IMR-90 (cell line): ENCODE data around the gene QRFP. TPM values are rescaled to one million over a fixed set of nuclear protein-coding genes. Genes with fewer than 3 reads are reported as not detected.

ENCODE experiments used
- ATAC-seq: fragments of 200-7000 bp; cut with Tn5 transposase; 2 replicates; pipeline ENCODE4 v1.9.1; 2020; ENCODE audit warnings: low read depth, mild to moderate bottlenecking, moderate library complexity
- BruUV-seq: library from RNA; stranded (reverse); fragments of 400-500 nt; replicated peaks from 2 replicates; lab custom pipeline; 2021; lab: Mats Ljungman, UMichigan
- CTCF ChIA-PET: fragments of 300-600 bp; formaldehyde crosslinking; extraction: SDS; loops from one replicate; lab custom pipeline; 2021; ENCODE audit warnings: antibody characterized with exemption; lab: Yijun Ruan, JAX
- POLR2A ChIA-PET: fragments of 300-600 bp; sonication (Branson Sonifier 250); formaldehyde crosslinking; loops from one replicate; lab custom pipeline; 2022; ENCODE audit warnings: antibody characterized with exemption; ENCODE audit not compliant: unreplicated experiment; lab: Charles Lee
- DNase-seq: peaks from one replicate; pipeline ENCODE4 v3.0.0; 2013
- H2AFZ ChIP-seq: replicated peaks from 2 replicates; pipeline ENCODE3; 2013; ENCODE audit warnings: low read length, mild to moderate bottlenecking; ENCODE audit not compliant: poor library complexity
- H2AK5ac ChIP-seq: 2 replicates; pipeline ENCODE4 v1.6.1; 2013; ENCODE audit warnings: low read depth, low read length, inconsistent platforms
- H2AK9ac ChIP-seq: replicated peaks from 2 replicates; pipeline ENCODE3; 2013; ENCODE audit warnings: mild to moderate bottlenecking, low read depth, low read length, moderate library complexity; ENCODE audit not compliant: poor library complexity
- H2BK120ac ChIP-seq: 2 replicates; pipeline ENCODE4 v1.6.1; 2013; ENCODE audit warnings: low read depth, low read length, inconsistent platforms
- H2BK15ac ChIP-seq: 3 replicates; pipeline ENCODE4 v1.6.1; 2013; ENCODE audit warnings: low read depth, low read length, inconsistent platforms
- H2BK20ac ChIP-seq: 2 replicates; pipeline ENCODE4 v1.6.1; 2013; ENCODE audit warnings: low read depth, mild to moderate bottlenecking, inconsistent platforms, low read length, moderate library complexity
- H2BK5ac ChIP-seq: 2 replicates; pipeline ENCODE4 v1.6.1; 2013; ENCODE audit warnings: mild to moderate bottlenecking, low read depth, low read length, inconsistent platforms; ENCODE audit not compliant: poor library complexity, severe bottlenecking
- H3K14ac ChIP-seq: replicated peaks from 2 replicates; pipeline ENCODE4 v1.6.1; 2013; ENCODE audit warnings: low read depth, low read length, inconsistent platforms
- H3K18ac ChIP-seq: 2 replicates; pipeline ENCODE4 v1.6.1; 2013; ENCODE audit warnings: low read depth, low read length, control low read depth
- H3K23ac ChIP-seq: 2 replicates; pipeline ENCODE4 v1.6.1; 2013; ENCODE audit warnings: low read depth, low read length, inconsistent platforms
- H3K27ac ChIP-seq: 2 replicates; pipeline ENCODE4 v1.5.1; 2013; ENCODE audit warnings: mild to moderate bottlenecking, control low read depth, low read length; ENCODE audit not compliant: insufficient read depth
- H3K27me3 ChIP-seq: 2 replicates; pipeline ENCODE4 v1.6.1; 2013; ENCODE audit warnings: low read length; ENCODE audit not compliant: control insufficient read depth, insufficient read depth
- H3K36me3 ChIP-seq: 2 replicates; pipeline ENCODE4 v1.6.1; 2013; ENCODE audit warnings: low read length, mixed read lengths; ENCODE audit not compliant: control insufficient read depth, insufficient read depth
- H3K4ac ChIP-seq: 2 replicates; pipeline ENCODE4 v1.6.1; 2013; ENCODE audit warnings: low read depth, low read length, inconsistent platforms
- H3K4me1 ChIP-seq: 2 replicates; pipeline ENCODE4 v1.6.1; 2013; ENCODE audit warnings: low read length, mixed read lengths; ENCODE audit not compliant: control insufficient read depth, insufficient read depth
- H3K4me2 ChIP-seq: 2 replicates; pipeline ENCODE4 v1.6.1; 2013; ENCODE audit warnings: low read depth, mild to moderate bottlenecking, control low read depth, low read length, moderate library complexity
- H3K4me3 ChIP-seq: 2 replicates; pipeline ENCODE4 v1.5.1; 2013; ENCODE audit warnings: low read depth, mild to moderate bottlenecking, control low read depth, low read length, moderate library complexity; ENCODE audit not compliant: insufficient read depth
- H3K56ac ChIP-seq: 2 replicates; pipeline ENCODE4 v1.6.1; 2013; ENCODE audit warnings: low read length, inconsistent platforms; ENCODE audit not compliant: insufficient read depth; ENCODE audit errors: extremely low read depth
- H3K79me1 ChIP-seq, 2 experiments: 2 replicates each; pipeline ENCODE4 v1.6.1; 2013; ENCODE audit warnings: low read length in 2 of 2, inconsistent platforms in 1 of 2, low read depth in 1 of 2
- H3K9ac ChIP-seq: 2 replicates; pipeline ENCODE4 v1.6.1; 2013; ENCODE audit warnings: low read depth, low read length, control low read depth
- H3K9me1 ChIP-seq: 2 replicates; pipeline ENCODE4 v1.6.1; 2013; ENCODE audit warnings: low read length, inconsistent platforms; ENCODE audit not compliant: insufficient read depth
- H3K9me3 ChIP-seq: 2 replicates; pipeline ENCODE4 v1.6.1; 2013; ENCODE audit warnings: low read length; ENCODE audit not compliant: control insufficient read depth, insufficient read depth
- H4K20me1 ChIP-seq: 2 replicates; pipeline ENCODE4 v1.6.1; 2013; ENCODE audit warnings: low read length, inconsistent platforms; ENCODE audit not compliant: insufficient read depth
- H4K5ac ChIP-seq: 2 replicates; pipeline ENCODE4 v1.6.1; 2013; ENCODE audit warnings: mild to moderate bottlenecking, low read depth, low read length, control low read depth
- H4K8ac ChIP-seq, 2 experiments: 2 replicates each; pipeline ENCODE4 v1.6.1; 2013; ENCODE audit warnings: low read depth in 2 of 2, low read length in 2 of 2, control low read depth in 1 of 2, inconsistent platforms in 1 of 2
- H4K91ac ChIP-seq: 2 replicates; pipeline ENCODE4 v1.6.1; 2013; ENCODE audit warnings: low read depth, low read length, inconsistent platforms; ENCODE audit not compliant: insufficient read depth
- RFX5 ChIP-seq: IDR thresholded peaks from 2 replicates; pipeline ENCODE4 v1.8.0; 2012; ENCODE audit warnings: low read depth, mild to moderate bottlenecking, low read length, moderate library complexity
- SMC3 ChIP-seq: fragments of 150-350 bp; IDR thresholded peaks from 2 replicates; pipeline ENCODE4 v1.6.1; 2016; ENCODE audit warnings: low read depth, mild to moderate bottlenecking, antibody characterized with exemption, low read length, moderate library complexity
- WGBS, 2 experiments: methylation state at CpG; one replicate each; pipeline versions ENCODE4 v1.1.5 to v1.1.7; 2013; ENCODE audit warnings: missing lambda C conversion rate in 2 of 2; ENCODE audit not compliant: insufficient read length in 1 of 2; ENCODE audit errors: extremely low coverage in 2 of 2; 5-methylcytosine and 5-hydroxymethylcytosine counted together
- dilution Hi-C: fragments of 300-500 bp; cut with HindIII; formaldehyde crosslinking; loops from one replicate; pipeline ENCODE4 v1.14.3; 2018; ENCODE audit warnings: low sequenced_read_pairs; ENCODE audit not compliant: unreplicated experiment
- in situ Hi-C: fragments of 300-500 bp; cut with MboI; formaldehyde crosslinking; loops from 3 replicates; pipeline ENCODE4 v1.14.3; 2019; ENCODE audit warnings: low sequenced_read_pairs, inconsistent platforms, mixed read lengths
- intact Hi-C: fragments of 100-400 bp; cut with micrococcal nuclease; formaldehyde crosslinking; loops from 2 replicates; pipeline ENCODE4 v1.10.0; 2022
- polyA plus RNA-seq, 3 experiments: library from polyadenylated mRNA; depleted of rRNA; stranded (reverse); fragments of >200 nt; gene quantifications; 2 replicates each; pipeline ENCODE4 v1.2.3, GENCODE V29; 2012; ENCODE audit warnings: low replicate concordance in 1 of 3
- total RNA-seq: library from RNA; depleted of rRNA; stranded (reverse); fragments of >200 nt; gene quantifications from 2 replicates; pipeline ENCODE4 v1.2.3, GENCODE V29; 2012
- TF ChIP-seq, protein P1 (sequence below): conservative IDR thresholded peaks from 2 replicates; pipeline ENCODE4 v1.5.1; 2012; ENCODE audit warnings: mild to moderate bottlenecking, low read depth, low read length, improper control_type of control experiment

The QRFP gene
- total and polyA plus RNA-seq, 2 of the 4 experiments (the other 2 are of a cell fraction), result not detected

DNA sequence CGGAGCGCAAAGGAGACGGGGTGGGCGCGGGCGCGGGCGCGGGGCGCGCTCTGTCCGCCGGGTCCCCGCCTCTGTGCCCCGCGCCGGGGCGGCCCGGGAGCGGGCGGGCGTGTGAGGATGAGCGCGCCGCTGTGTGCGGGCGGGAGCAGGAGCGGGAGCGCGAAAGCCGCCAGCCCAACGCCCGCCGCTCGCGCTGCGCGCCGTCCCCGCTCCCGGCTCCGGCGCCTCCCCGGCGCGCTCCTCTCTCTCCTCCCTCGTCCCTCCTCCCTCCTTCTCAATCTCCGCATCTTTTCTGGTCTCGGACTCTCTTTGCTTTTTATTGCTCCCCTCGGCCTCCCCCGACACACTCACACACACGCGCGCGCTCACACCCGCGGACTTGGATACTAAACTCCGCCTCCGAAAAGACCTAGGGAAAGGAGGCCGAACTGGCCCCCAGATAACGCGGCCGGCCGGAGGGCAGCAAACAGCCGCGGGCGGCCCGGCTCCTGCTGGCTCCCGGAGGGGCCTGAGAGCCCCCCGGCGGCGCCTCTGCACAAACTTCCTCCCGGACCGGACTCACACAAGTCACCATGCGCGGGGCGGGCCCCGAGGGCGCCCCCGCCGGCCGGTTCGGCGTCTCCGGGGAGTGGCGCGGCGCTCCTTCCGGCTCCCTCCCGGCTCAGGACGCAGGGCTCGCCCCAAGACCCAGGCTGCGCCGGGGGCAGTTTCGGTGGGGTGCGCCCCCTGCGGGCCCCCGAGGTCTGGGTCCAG, 42.2 kb upstream of the QRFP start, which contains the start of gene FIBCD1:
Gene FIBCD1 (minus strand): TSS at position 596 of the 753 bp plus-strand sequence. CDS start 640 bp downstream, outside the sequence.
- Histone ChIP-seq H2BK15ac (no peak within 1 kb of the TSS), H3K9me1 (peaks cover 7% of the 10 kb centered on the region; the same call in 1 of the 2 replicates), H3K23ac (0 out of 2 replicates have a peak within 1 kb of the TSS, but pooled peaks have one; percentile 45), H2BK20ac (no peak within 1 kb of the TSS), H2AK9ac (no peak within 1 kb of the TSS), H3K79me1 (0 out of 4 replicates have a peak, but pooled peaks cover 0 to 3% of the 10 kb centered on the region in 2 experiments), H3K4me2 (peak within 1 kb of the TSS; percentile 84), H3K18ac (no peak within 1 kb of the TSS), H3K4me3 (peak within 1 kb of the TSS; percentile 86), H2AK5ac (no peak within 1 kb of the TSS), H4K91ac (no peak within 1 kb of the TSS), H4K5ac (no peak within 1 kb of the TSS), H2BK5ac (no peak within 1 kb of the TSS), H4K20me1 (peaks cover 6% of the 10 kb centered on the region; the same call in 1 of the 2 replicates), H3K14ac (no peak within 1 kb of the TSS), H3K9me3 (no peaks in the 10 kb centered on the region), H4K8ac (no peak within 1 kb of the TSS), H3K36me3 (no peaks in the 10 kb centered on the region), H3K4me1 (peaks cover 17% of the 10 kb centered on the region), H2AFZ (peak within 1 kb of the TSS; percentile 89), H3K9ac (peak within 1 kb of the TSS; percentile 55), H3K4ac (no peak within 1 kb of the TSS), H2BK120ac (no peak within 1 kb of the TSS; the same call in 1 of the 2 replicates), H3K56ac (no peak within 1 kb of the TSS), H3K27ac (no peak within 1 kb of the TSS; the same call in 1 of the 2 replicates), H3K27me3 (peaks cover 33% of the 10 kb centered on the region)
- intact Hi-C loops, result loop anchor here (5.0 kb wide), 3 partner anchors 47 to 237 kb away; no protein-coding TSS in a partner anchor
- TF ChIP-seq RFX5, result no peak
- TF ChIP-seq SMC3, result no peak
- TF ChIP-seq, protein P1, sequence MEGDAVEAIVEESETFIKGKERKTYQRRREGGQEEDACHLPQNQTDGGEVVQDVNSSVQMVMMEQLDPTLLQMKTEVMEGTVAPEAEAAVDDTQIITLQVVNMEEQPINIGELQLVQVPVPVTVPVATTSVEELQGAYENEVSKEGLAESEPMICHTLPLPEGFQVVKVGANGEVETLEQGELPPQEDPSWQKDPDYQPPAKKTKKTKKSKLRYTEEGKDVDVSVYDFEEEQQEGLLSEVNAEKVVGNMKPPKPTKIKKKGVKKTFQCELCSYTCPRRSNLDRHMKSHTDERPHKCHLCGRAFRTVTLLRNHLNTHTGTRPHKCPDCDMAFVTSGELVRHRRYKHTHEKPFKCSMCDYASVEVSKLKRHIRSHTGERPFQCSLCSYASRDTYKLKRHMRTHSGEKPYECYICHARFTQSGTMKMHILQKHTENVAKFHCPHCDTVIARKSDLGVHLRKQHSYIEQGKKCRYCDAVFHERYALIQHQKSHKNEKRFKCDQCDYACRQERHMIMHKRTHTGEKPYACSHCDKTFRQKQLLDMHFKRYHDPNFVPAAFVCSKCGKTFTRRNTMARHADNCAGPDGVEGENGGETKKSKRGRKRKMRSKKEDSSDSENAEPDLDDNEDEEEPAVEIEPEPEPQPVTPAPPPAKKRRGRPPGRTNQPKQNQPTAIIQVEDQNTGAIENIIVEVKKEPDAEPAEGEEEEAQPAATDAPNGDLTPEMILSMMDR, result peak; percentile 38
- DNase-seq, result peak; percentile 34
- ChIA-PET CTCF (no interaction called here), POLR2A (no interaction called here)
- peak; percentile 53 for ATAC-seq
- no TSS peak for BruUV-seq
- in situ Hi-C loops, result no loop called here
- dilution Hi-C loops, result no loop called here
- 1% methylated on average over 24 of the region's 98 CpGs; no CpG with 5 or more reads in 1 of the 2 experiments for WGBS, 2 experiments
